Natural killer cell treated with Interleukin-12 subunit alpha and Interleukin-12 subunit beta and Interleukin-15 and Interleukin-18, amount 100 ng/mL, for 72 hours (primary cell): ENCODE results near the gene DVL1. TPM values are rescaled to one million over a fixed set of nuclear protein-coding genes. Genes with fewer than 3 reads are reported as not detected.

Source experiments
- ATAC-seq, 2 donors: fragments of 150-1000 bp; cut with Tn5 transposase in 1 of 2; sonication (Bioruptor Pico), chemical (Tn5 transposase) in 1 of 2; 2 replicates each; pipeline ENCODE4 v1.10.0; 2021
- DNase-seq: peaks from one replicate; pipeline ENCODE4 v3.0.0; 2022; ENCODE audit warnings: low spot score
- H3K27ac Mint-ChIP-seq, 2 donors: 1 replicate in 1 of 2; 2 replicates in 1 of 2; pipeline ENCODE4 v1.8.0; 2022; ENCODE audit warnings: mixed read lengths in 2 of 2, mild to moderate bottlenecking in 1 of 2, moderate library complexity in 1 of 2
- H3K27me3 Mint-ChIP-seq, 2 donors: 1 replicate in 1 of 2; 2 replicates in 1 of 2; pipeline ENCODE4 v1.8.0; 2022; ENCODE audit warnings: mixed read lengths in 2 of 2
- H3K36me3 Mint-ChIP-seq: one replicate; pipeline ENCODE4 v1.8.0; 2022; ENCODE audit warnings: mixed read lengths
- H3K4me1 Mint-ChIP-seq, 2 donors: 1 replicate in 1 of 2; 2 replicates in 1 of 2; pipeline ENCODE4 v1.8.0; 2022; ENCODE audit warnings: low read depth in 2 of 2, mixed read lengths in 2 of 2, mild to moderate bottlenecking in 1 of 2
- H3K4me3 Mint-ChIP-seq: one replicate; pipeline ENCODE4 v1.8.0; 2022; ENCODE audit warnings: mixed read lengths
- H3K9me3 Mint-ChIP-seq: 2 replicates; pipeline ENCODE4 v1.8.0; 2022; ENCODE audit warnings: mixed read lengths
- total RNA-seq, 2 donors: library from RNA; stranded (reverse); gene quantifications; one replicate each; pipeline ENCODE4 v1.2.3, GENCODE V29; 2022

Gene DVL1
- total RNA-seq, 2 donors from 2014 or later = 29.4 to 66.5 TPM

- H3K4me1 Mint-ChIP-seq = peaks cover 0 to 13% of the 10 kb centered on the region in 2 donors
- no peaks in the 10 kb centered on the region for H3K27me3 Mint-ChIP-seq
- no peak overlapping the region for H3K27ac Mint-ChIP-seq
- H3K36me3 Mint-ChIP-seq = no peaks in the 10 kb centered on the region
- DNase-seq = no peak
- ATAC-seq = no peak
- no peaks in the 10 kb centered on the region for H3K9me3 Mint-ChIP-seq
- H3K4me3 Mint-ChIP-seq = no peak overlapping the region
Observed at GRCh38 chr1:1345384-1345783, 3.8 kb downstream of the DVL1 start.

GRCh38 chr1:1344655-1345361, 4.4 kb downstream of the DVL1 start:
- no peak for DNase-seq
- H3K9me3 Mint-ChIP-seq = no peaks in the 10 kb centered on the region
- no peaks in the 10 kb centered on the region for H3K27me3 Mint-ChIP-seq
- H3K27ac Mint-ChIP-seq = no peak overlapping the region
- H3K4me3 Mint-ChIP-seq = no peak overlapping the region
- H3K36me3 Mint-ChIP-seq = no peaks in the 10 kb centered on the region
- peaks cover 0 to 13% of the 10 kb centered on the region in 2 donors for H3K4me1 Mint-ChIP-seq
- ATAC-seq = no peak

- H3K27me3 Mint-ChIP-seq = no peaks in the 10 kb centered on the region
- DNase-seq (no peak), ATAC-seq (no peak)
- no peaks in the 10 kb centered on the region for H3K9me3 Mint-ChIP-seq
- H3K4me3 Mint-ChIP-seq = no peak overlapping the region
- H3K4me1 Mint-ChIP-seq = peaks cover 0 to 15% of the 10 kb centered on the region in 2 donors
- H3K36me3 Mint-ChIP-seq = no peaks in the 10 kb centered on the region
- no peak overlapping the region for H3K27ac Mint-ChIP-seq
Observed at GRCh38 chr1:1343811-1344421, 5.3 kb downstream of the DVL1 start.

GRCh38 chr1:1342584-1343115, 6.6 kb downstream of the DVL1 start:
- Mint-ChIP-seq H3K36me3 (no peaks in the 10 kb centered on the region), H3K9me3 (no peaks in the 10 kb centered on the region), H3K27me3 (no peaks in the 10 kb centered on the region), H3K27ac (no peak overlapping the region), H3K4me1 (peaks cover 0 to 15% of the 10 kb centered on the region in 2 donors), H3K4me3 (no peak overlapping the region)
- no peak for DNase-seq
- ATAC-seq = no peak

GRCh38 chr1:1342061-1342562, 7.1 kb downstream of the DVL1 start:
- no peak for ATAC-seq
- Mint-ChIP-seq H3K27ac (no peak overlapping the region), H3K36me3 (no peaks in the 10 kb centered on the region)

GRCh38 chr1:1341549-1342021, 7.6 kb downstream of the DVL1 start:
- Mint-ChIP-seq H3K9me3 (no peaks in the 10 kb centered on the region), H3K4me3 (no peak overlapping the region), H3K27me3 (no peaks in the 10 kb centered on the region), H3K4me1 (peaks cover 0 to 9% of the 10 kb centered on the region in 2 donors), H3K36me3 (no peaks in the 10 kb centered on the region), H3K27ac (no peak overlapping the region)
- no peak for ATAC-seq
- DNase-seq = no peak

More at GRCh38 chr1:1342061-1342562, 7.1 kb downstream of the DVL1 start:
- no peak overlapping the region for H3K4me3 Mint-ChIP-seq
- no peaks in the 10 kb centered on the region for H3K27me3 Mint-ChIP-seq
- no peak for DNase-seq
- peaks cover 0 to 12% of the 10 kb centered on the region in 2 donors for H3K4me1 Mint-ChIP-seq
- no peaks in the 10 kb centered on the region for H3K9me3 Mint-ChIP-seq

- Mint-ChIP-seq H3K27ac (no peak overlapping the region), H3K9me3 (no peaks in the 10 kb centered on the region), H3K27me3 (no peaks in the 10 kb centered on the region), H3K4me1 (peaks cover 0 to 9% of the 10 kb centered on the region in 2 donors), H3K36me3 (no peaks in the 10 kb centered on the region), H3K4me3 (no peak overlapping the region)
- ATAC-seq (no peak), DNase-seq (no peak)
Observed at GRCh38 chr1:1340791-1341548, 8.2 kb downstream of the DVL1 start.

- Mint-ChIP-seq H3K4me1 (peaks cover 0 to 9% of the 10 kb centered on the region in 2 donors), H3K4me3 (no peak overlapping the region), H3K27ac (no peak overlapping the region), H3K27me3 (no peaks in the 10 kb centered on the region), H3K36me3 (no peaks in the 10 kb centered on the region), H3K9me3 (no peaks in the 10 kb centered on the region)
- DNase-seq (no peak), ATAC-seq (no peak)
Observed at GRCh38 chr1:1340185-1340584, 9.0 kb downstream of the DVL1 start.

- Mint-ChIP-seq H3K36me3 (no peaks in the 10 kb centered on the region), H3K27me3 (no peaks in the 10 kb centered on the region), H3K4me3 (no peak overlapping the region), H3K9me3 (no peaks in the 10 kb centered on the region), H3K27ac (no peak overlapping the region), H3K4me1 (peaks cover 0 to 6% of the 10 kb centered on the region in 2 donors)
- ATAC-seq (no peak), DNase-seq (no peak)
Observed at GRCh38 chr1:1338278-1338677, 10.9 kb downstream of the DVL1 start.

GRCh38 chr1:1337793-1338147, 11.4 kb downstream of the DVL1 start:
- no peak for DNase-seq
- no peaks in the 10 kb centered on the region for H3K36me3 Mint-ChIP-seq

GRCh38 chr1:1336931-1337792, 12.1 kb downstream of the DVL1 start:
- Mint-ChIP-seq H3K27me3 (no peaks in the 10 kb centered on the region), H3K27ac (no peak overlapping the region), H3K9me3 (no peaks in the 10 kb centered on the region), H3K4me1 (peaks cover 0 to 6% of the 10 kb centered on the region in 2 donors), H3K4me3 (no peak overlapping the region), H3K36me3 (no peaks in the 10 kb centered on the region)
- no peak for DNase-seq
- no peak for ATAC-seq

More at GRCh38 chr1:1337793-1338147, 11.4 kb downstream of the DVL1 start:
- Mint-ChIP-seq H3K27me3 (no peaks in the 10 kb centered on the region), H3K9me3 (no peaks in the 10 kb centered on the region), H3K4me1 (peaks cover 0 to 6% of the 10 kb centered on the region in 2 donors), H3K27ac (no peak overlapping the region), H3K4me3 (no peak overlapping the region)
- peak in 1 of 2 donors; percentile 43 for ATAC-seq

GRCh38 chr1:1336446-1336845, 12.8 kb downstream of the DVL1 start:
- ATAC-seq (no peak), DNase-seq (no peak)
- H3K27me3 Mint-ChIP-seq = no peaks in the 10 kb centered on the region
- H3K4me3 Mint-ChIP-seq = no peak overlapping the region
- H3K4me1 Mint-ChIP-seq = peaks cover 0 to 6% of the 10 kb centered on the region in 2 donors
- H3K27ac Mint-ChIP-seq = no peak overlapping the region
- no peaks in the 10 kb centered on the region for H3K36me3 Mint-ChIP-seq
- no peaks in the 10 kb centered on the region for H3K9me3 Mint-ChIP-seq

GRCh38 chr1:1335792-1336248, 13.4 kb downstream of the DVL1 start:
- ATAC-seq (no peak), DNase-seq (no peak)
- no peaks in the 10 kb centered on the region for H3K27me3 Mint-ChIP-seq
- no peak overlapping the region for H3K4me3 Mint-ChIP-seq
- no peaks in the 10 kb centered on the region for H3K36me3 Mint-ChIP-seq
- peaks cover 0 to 2% of the 10 kb centered on the region in 2 donors for H3K4me1 Mint-ChIP-seq
- H3K27ac Mint-ChIP-seq = no peak overlapping the region
- no peaks in the 10 kb centered on the region for H3K9me3 Mint-ChIP-seq
